ENCODE data around the gene SAMMSON. TPM values are rescaled to one million over a fixed set of nuclear protein-coding genes. Genes with fewer than 3 reads are reported as not detected.

SAMMSON gene
- total and polyA plus RNA-seq, 2 of the 4 experiments (the other 2 are of a cell fraction), result not detected

DNA sequence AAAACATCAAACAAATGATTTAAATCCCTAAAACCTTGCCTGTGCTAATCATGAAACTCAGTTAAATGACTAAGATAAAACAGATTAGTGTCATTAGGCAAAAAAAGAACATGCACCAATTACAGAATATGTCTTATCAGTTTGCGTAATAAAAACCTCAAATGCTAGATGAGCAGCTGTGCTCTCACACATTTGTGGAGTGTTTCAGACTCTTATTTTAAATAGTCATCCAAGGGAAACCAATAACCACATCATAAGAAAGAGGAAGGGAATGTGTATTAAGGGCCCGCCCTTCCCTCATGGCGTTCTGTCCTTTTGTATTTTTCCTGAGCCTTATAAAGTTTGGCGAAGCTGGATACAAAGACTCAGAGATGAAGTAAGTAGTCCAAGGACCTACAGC is 6.6 kb downstream of the SAMMSON start:
- no peak overlapping the region for H2BK15ac ChIP-seq (ENCODE audit: low read depth, low read length)
- H3K27me3 ChIP-seq (ENCODE audit: control insufficient read depth, insufficient read depth, low read length), result no peaks in the 10 kb centered on the region
- no peak overlapping the region for H2BK20ac ChIP-seq (ENCODE audit: low read depth, low read length)
- TF ChIP-seq, protein P1, sequence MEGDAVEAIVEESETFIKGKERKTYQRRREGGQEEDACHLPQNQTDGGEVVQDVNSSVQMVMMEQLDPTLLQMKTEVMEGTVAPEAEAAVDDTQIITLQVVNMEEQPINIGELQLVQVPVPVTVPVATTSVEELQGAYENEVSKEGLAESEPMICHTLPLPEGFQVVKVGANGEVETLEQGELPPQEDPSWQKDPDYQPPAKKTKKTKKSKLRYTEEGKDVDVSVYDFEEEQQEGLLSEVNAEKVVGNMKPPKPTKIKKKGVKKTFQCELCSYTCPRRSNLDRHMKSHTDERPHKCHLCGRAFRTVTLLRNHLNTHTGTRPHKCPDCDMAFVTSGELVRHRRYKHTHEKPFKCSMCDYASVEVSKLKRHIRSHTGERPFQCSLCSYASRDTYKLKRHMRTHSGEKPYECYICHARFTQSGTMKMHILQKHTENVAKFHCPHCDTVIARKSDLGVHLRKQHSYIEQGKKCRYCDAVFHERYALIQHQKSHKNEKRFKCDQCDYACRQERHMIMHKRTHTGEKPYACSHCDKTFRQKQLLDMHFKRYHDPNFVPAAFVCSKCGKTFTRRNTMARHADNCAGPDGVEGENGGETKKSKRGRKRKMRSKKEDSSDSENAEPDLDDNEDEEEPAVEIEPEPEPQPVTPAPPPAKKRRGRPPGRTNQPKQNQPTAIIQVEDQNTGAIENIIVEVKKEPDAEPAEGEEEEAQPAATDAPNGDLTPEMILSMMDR (conservative IDR thresholded peaks at IDR 0.05; ENCODE audit: low read depth, low read length), result no peak
- no peak for TF ChIP-seq SMC3 (IDR thresholded peaks at IDR 0.05; ENCODE audit: low read depth, low read length)
- ChIA-PET POLR2A (ENCODE audit: unreplicated experiment) (no interaction called here), CTCF (no interaction called here)
- no peak overlapping the region for H2BK120ac ChIP-seq (ENCODE audit: low read depth, low read length)
- H4K5ac ChIP-seq (ENCODE audit: low read depth, low read length), result no peak overlapping the region
- no peak overlapping the region for H2BK5ac ChIP-seq (ENCODE audit: low read depth, low read length, poor library complexity, severe bottlenecking)
- H3K4me2 ChIP-seq (ENCODE audit: low read depth, low read length), result no peak overlapping the region
- no peak for DNase-seq
- WGBS, 2 experiments (ENCODE audit: extremely low coverage in 2 of 2, insufficient read length in 1 of 2), result 90% methylated on average over 2 of the region's 4 CpGs; no CpG with 5 or more reads in 1 of the 2 experiments
- H3K14ac ChIP-seq (replicated peaks; ENCODE audit: low read depth, low read length), result no peak overlapping the region
- H3K4ac ChIP-seq (ENCODE audit: low read depth, low read length), result no peak overlapping the region
- H2AFZ ChIP-seq (replicated peaks; ENCODE audit: low read length, poor library complexity), result no peak overlapping the region
- no peak overlapping the region for H4K8ac ChIP-seq (ENCODE audit: low read depth in 2 of 2, low read length in 2 of 2)
- H3K4me3 ChIP-seq (ENCODE audit: insufficient read depth, low read depth, low read length), result no peak overlapping the region
- H3K18ac ChIP-seq (ENCODE audit: low read depth, low read length), result no peak overlapping the region
- dilution Hi-C loops (cut with HindIII; ENCODE audit: low sequenced_read_pairs, unreplicated experiment), result no loop called here
- intact Hi-C loops (cut with micrococcal nuclease), result no loop called here
- H3K23ac ChIP-seq (ENCODE audit: low read depth, low read length), result no peak overlapping the region
- no peaks in the 10 kb centered on the region for H3K9me1 ChIP-seq (ENCODE audit: insufficient read depth, low read length)
- H3K4me1 ChIP-seq (ENCODE audit: control insufficient read depth, insufficient read depth, low read length), result no peaks in the 10 kb centered on the region
- H3K9ac ChIP-seq (ENCODE audit: low read depth, low read length), result no peak overlapping the region
- no peak for ATAC-seq (ENCODE audit: low read depth)
- H4K91ac ChIP-seq (ENCODE audit: insufficient read depth, low read depth, low read length), result no peak overlapping the region
- BruUV-seq (replicated peaks), result no TSS peak
- H3K27ac ChIP-seq (ENCODE audit: insufficient read depth, low read length), result no peak overlapping the region
- H2AK9ac ChIP-seq (replicated peaks; ENCODE audit: low read depth, low read length, poor library complexity), result no peak overlapping the region
- H4K20me1 ChIP-seq (ENCODE audit: insufficient read depth, low read length), result no peaks in the 10 kb centered on the region
- no peaks in the 10 kb centered on the region for H3K79me1 ChIP-seq (ENCODE audit: low read depth in 1 of 2, low read length in 2 of 2)
- no peak overlapping the region for H3K56ac ChIP-seq (ENCODE audit: extremely low read depth, insufficient read depth, low read length)
- H2AK5ac ChIP-seq (ENCODE audit: low read depth, low read length), result no peak overlapping the region
- H3K36me3 ChIP-seq (ENCODE audit: control insufficient read depth, insufficient read depth, low read length), result no peaks in the 10 kb centered on the region
- in situ Hi-C loops (cut with MboI; ENCODE audit: low sequenced_read_pairs), result no loop called here
- no peaks in the 10 kb centered on the region for H3K9me3 ChIP-seq (ENCODE audit: control insufficient read depth, insufficient read depth, low read length)
